ENCODE measurements around the gene SLC35A3. TPM values are rescaled to one million over a fixed set of nuclear protein-coding genes. Genes with fewer than 3 reads are reported as not detected.

Gene SLC35A3
- total and polyA plus RNA-seq, 2 donors: 25.9 to 28.2 TPM

DNA sequence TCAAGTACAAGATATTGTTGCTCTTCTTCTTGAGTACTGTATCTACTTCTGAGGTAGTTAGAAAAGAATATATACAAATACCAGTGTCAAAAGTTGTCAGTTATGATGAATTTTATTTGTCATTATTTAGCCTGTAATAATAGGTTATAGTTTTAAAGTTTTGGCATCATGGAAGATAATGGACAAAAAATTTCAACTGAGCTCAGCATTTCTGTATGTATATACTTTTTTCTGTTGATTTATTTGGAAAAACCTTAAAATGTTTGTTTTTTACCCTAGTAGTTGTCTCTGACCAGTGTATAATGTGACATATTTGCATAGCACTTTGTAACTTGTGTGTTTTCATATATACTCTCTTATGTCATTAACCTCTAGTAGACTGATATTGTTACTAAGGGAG lies 11.1 kb downstream of the SLC35A3 start:
- DNase-seq (ENCODE audit: low read depth in 6 of 9, low spot score in 9 of 9): no peak
- Histone ChIP-seq H3K4me1 (ENCODE audit: control insufficient read depth in 2 of 2, insufficient read depth in 2 of 2, low read length in 2 of 2) (no peaks in the 10 kb centered on the region), H3K4me3 (ENCODE audit: low read length in 2 of 2) (no peak overlapping the region), H3K36me3 (ENCODE audit: control insufficient read depth in 2 of 2, insufficient read depth in 2 of 2, low read length in 1 of 2) (peaks cover 7 to 12% of the 10 kb centered on the region in 2 donors), H3K27me3 (ENCODE audit: control insufficient read depth in 2 of 2, insufficient read depth in 1 of 2, low read length in 1 of 2) (no peaks in the 10 kb centered on the region), H3K9me3 (ENCODE audit: control insufficient read depth in 2 of 2, insufficient read depth in 1 of 2, low read length in 1 of 2) (no peaks in the 10 kb centered on the region), H3K27ac (ENCODE audit: low read depth in 1 of 2, low read length in 1 of 2) (no peak overlapping the region)

DNA sequence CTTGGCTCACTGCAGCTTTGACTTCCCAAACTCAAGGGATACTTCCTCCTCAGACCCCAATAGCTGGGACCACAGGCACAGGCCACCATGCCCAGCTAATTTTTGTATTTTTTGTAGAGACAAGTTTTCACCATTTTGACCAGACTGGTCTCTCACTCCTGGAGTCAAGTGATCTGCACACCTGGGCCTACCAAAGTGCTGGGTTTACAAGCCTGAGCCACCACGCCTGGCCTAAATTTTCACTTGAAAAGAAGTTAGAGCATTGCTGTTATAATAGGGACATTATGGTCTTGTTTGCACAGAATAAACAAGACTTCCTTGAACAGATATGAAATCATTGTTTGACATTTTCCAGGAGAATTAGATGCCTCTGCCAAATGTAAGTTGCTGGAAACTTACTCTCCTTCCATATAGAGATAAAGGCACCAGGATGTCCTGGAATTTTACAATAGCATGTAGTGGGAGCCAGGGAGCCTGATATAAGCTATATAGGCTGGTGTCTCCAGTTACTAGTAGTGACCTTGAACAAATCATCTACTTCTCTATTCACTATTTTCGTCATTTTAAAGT lies 16.9 kb downstream of the SLC35A3 start:
- H3K27me3 ChIP-seq (ENCODE audit: control insufficient read depth in 2 of 2, insufficient read depth in 1 of 2, low read length in 1 of 2): no peaks in the 10 kb centered on the region
- no peak overlapping the region for H3K4me3 ChIP-seq (ENCODE audit: low read length in 2 of 2)
- peaks cover 13 to 14% of the 10 kb centered on the region in 2 donors for H3K36me3 ChIP-seq (ENCODE audit: control insufficient read depth in 2 of 2, insufficient read depth in 2 of 2, low read length in 1 of 2)
- no peak overlapping the region for H3K27ac ChIP-seq (ENCODE audit: low read depth in 1 of 2, low read length in 1 of 2)
- peaks cover 0 to 3% of the 10 kb centered on the region in 2 donors for H3K4me1 ChIP-seq (ENCODE audit: control insufficient read depth in 2 of 2, insufficient read depth in 2 of 2, low read length in 2 of 2)
- 95% methylated on average over 2 of the region's 2 CpGs for WGBS
- DNase-seq (ENCODE audit: low read depth in 6 of 9, low spot score in 9 of 9): no peak
- peaks cover 8 to 10% of the 10 kb centered on the region in 2 donors for H3K9me3 ChIP-seq (ENCODE audit: control insufficient read depth in 2 of 2, insufficient read depth in 1 of 2, low read length in 1 of 2)

DNA sequence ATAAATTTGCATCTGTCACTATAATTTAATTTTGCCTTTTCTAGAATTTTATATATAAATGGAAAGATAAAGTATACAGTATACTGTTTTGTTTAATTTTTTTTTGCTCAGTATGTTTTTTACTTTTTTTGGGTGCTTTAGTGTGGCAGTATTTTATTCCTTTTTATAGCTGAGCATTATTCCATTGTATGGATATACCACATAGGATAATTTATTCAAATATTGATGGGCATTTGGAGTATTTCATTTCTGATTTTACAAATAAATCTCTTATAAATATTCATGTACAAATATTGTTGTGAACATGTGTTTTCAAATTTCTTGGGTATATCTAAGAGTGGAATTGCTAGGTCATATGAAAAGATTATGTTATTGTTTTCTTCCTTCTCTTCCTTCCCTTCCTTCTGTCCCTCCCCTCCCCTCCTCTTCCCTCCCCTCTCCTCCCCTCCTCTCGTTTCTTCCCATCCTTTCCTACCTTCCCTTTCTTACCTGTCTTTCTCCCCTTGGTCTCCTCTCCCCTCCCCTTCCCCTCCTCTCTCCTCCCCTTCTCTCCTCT lies 18.5 kb downstream of the SLC35A3 start:
- peaks cover 16 to 19% of the 10 kb centered on the region in 2 donors for H3K36me3 ChIP-seq (ENCODE audit: control insufficient read depth in 2 of 2, insufficient read depth in 2 of 2, low read length in 1 of 2)
- WGBS: 92% methylated on average over 1 of the region's 1 CpG
- DNase-seq (ENCODE audit: low read depth in 6 of 9, low spot score in 9 of 9): no peak
- H3K4me3 ChIP-seq (ENCODE audit: low read length in 2 of 2): no peak overlapping the region
- no peak overlapping the region for H3K27ac ChIP-seq (ENCODE audit: low read depth in 1 of 2, low read length in 1 of 2)
- H3K9me3 ChIP-seq (ENCODE audit: control insufficient read depth in 2 of 2, insufficient read depth in 1 of 2, low read length in 1 of 2): peaks cover 8 to 12% of the 10 kb centered on the region in 2 donors
- H3K27me3 ChIP-seq (ENCODE audit: control insufficient read depth in 2 of 2, insufficient read depth in 1 of 2, low read length in 1 of 2): no peaks in the 10 kb centered on the region
- peaks cover 0 to 5% of the 10 kb centered on the region in 2 donors for H3K4me1 ChIP-seq (ENCODE audit: control insufficient read depth in 2 of 2, insufficient read depth in 2 of 2, low read length in 2 of 2)

DNA sequence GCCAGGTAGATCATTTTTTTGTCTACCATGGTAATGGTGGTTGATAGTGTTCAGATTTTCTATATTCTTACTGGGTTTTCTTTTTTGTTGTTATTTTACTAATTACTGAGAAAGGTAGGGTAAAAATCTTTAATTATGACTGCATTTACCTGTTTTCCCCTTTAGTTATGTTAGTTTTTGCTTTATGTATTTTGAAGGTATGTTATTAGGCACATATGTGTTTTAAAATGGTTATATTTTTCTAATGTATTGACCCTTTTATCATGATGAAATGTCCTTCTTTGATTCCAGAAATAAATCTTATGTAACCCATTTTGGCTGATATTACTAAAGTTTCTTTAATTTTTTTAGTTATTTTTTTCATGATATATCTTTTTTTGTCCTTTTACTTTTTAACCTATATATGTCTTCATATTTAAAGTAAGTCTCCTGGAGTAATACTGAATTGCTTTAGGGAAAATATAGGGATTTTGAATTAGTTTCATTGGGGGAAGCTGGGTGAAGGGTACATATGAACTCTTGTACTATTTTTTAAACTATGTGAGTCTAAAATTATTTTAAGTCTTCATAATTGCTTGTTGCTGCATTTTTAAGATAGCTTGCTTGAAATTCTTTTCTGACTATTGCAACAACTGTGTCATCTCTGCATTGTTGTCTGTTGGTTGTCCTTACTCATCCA lies 22.4 kb downstream of the SLC35A3 start:
- peaks cover 19 to 33% of the 10 kb centered on the region in 2 donors for H3K36me3 ChIP-seq (ENCODE audit: control insufficient read depth in 2 of 2, insufficient read depth in 2 of 2, low read length in 1 of 2)
- no peaks in the 10 kb centered on the region for H3K27me3 ChIP-seq (ENCODE audit: control insufficient read depth in 2 of 2, insufficient read depth in 1 of 2, low read length in 1 of 2)
- peaks cover 8 to 12% of the 10 kb centered on the region in 2 donors for H3K9me3 ChIP-seq (ENCODE audit: control insufficient read depth in 2 of 2, insufficient read depth in 1 of 2, low read length in 1 of 2)
- DNase-seq (ENCODE audit: low read depth in 6 of 9, low spot score in 9 of 9): no peak
- H3K4me3 ChIP-seq (ENCODE audit: low read length in 2 of 2): no peak overlapping the region
- H3K27ac ChIP-seq (ENCODE audit: low read depth in 1 of 2, low read length in 1 of 2): no peak overlapping the region
- peaks cover 0 to 2% of the 10 kb centered on the region in 2 donors for H3K4me1 ChIP-seq (ENCODE audit: control insufficient read depth in 2 of 2, insufficient read depth in 2 of 2, low read length in 2 of 2)

DNA sequence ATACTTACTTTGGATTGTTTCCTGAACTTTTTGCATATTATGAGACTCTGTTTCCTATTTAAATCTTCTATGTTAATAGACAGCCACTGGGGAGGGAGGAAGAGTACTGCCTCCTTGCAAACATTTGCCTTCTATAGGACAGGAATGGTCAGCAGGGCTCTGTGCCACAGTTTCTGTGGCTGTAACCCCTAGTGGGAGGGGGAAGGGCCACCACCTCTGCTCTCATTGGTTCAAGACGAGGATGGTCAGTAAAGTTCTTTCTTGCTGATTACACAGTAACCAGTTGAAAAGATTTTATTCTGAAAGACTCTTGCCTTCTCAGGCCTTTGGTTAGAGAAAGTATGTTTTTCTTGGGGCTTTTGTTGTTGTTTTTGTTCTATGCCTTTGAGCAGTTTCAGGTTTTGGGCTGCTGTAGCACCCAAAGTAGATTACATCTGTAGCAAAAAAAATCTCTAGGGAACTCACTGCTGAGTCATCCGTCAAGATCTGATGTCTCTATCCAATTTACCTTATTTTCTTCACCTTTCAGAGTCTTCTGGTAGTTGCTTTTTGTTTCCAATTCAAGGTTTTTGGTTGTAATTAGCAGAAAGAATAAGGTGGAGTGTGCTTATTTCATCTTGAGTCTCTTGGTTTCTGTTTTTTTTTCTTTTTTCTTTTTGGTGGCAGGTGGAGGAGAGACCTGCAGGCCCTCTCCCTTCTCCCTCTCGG lies 23.1 kb downstream of the SLC35A3 start:
- peaks cover 20 to 33% of the 10 kb centered on the region in 2 donors for H3K36me3 ChIP-seq (ENCODE audit: control insufficient read depth in 2 of 2, insufficient read depth in 2 of 2, low read length in 1 of 2)
- no peaks in the 10 kb centered on the region for H3K27me3 ChIP-seq (ENCODE audit: control insufficient read depth in 2 of 2, insufficient read depth in 1 of 2, low read length in 1 of 2)
- no peak for DNase-seq (ENCODE audit: low read depth in 6 of 9, low spot score in 9 of 9)
- peaks cover 8 to 12% of the 10 kb centered on the region in 2 donors for H3K9me3 ChIP-seq (ENCODE audit: control insufficient read depth in 2 of 2, insufficient read depth in 1 of 2, low read length in 1 of 2)
- H3K4me3 ChIP-seq (ENCODE audit: low read length in 2 of 2): no peak overlapping the region
- 96% methylated on average over 3 of the region's 3 CpGs for WGBS
- H3K4me1 ChIP-seq (ENCODE audit: control insufficient read depth in 2 of 2, insufficient read depth in 2 of 2, low read length in 2 of 2): peaks cover 0 to 2% of the 10 kb centered on the region in 2 donors
- H3K27ac ChIP-seq (ENCODE audit: low read depth in 1 of 2, low read length in 1 of 2): no peak overlapping the region

DNA sequence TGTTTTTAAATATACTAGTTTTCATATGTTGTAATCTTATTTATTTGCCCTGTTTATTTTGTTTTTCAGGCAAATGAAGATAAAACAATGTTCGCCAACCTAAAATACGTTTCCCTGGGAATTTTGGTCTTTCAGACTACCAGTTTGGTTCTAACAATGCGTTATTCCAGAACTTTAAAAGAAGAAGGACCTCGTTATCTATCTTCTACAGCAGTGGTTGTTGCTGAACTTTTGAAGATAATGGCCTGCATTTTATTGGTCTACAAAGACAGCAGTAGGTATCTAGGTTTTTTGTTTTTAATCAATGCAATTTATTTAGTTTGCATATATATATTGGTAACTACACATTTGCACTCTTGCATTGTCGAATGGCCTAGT lies 23.7 kb downstream of the SLC35A3 start:
- no peaks in the 10 kb centered on the region for H3K27me3 ChIP-seq (ENCODE audit: control insufficient read depth in 2 of 2, insufficient read depth in 1 of 2, low read length in 1 of 2)
- H3K4me1 ChIP-seq (ENCODE audit: control insufficient read depth in 2 of 2, insufficient read depth in 2 of 2, low read length in 2 of 2): peaks cover 0 to 2% of the 10 kb centered on the region in 2 donors
- H3K4me3 ChIP-seq (ENCODE audit: low read length in 2 of 2): no peak overlapping the region
- no peak for DNase-seq (ENCODE audit: low read depth in 6 of 9, low spot score in 9 of 9)
- 99% methylated on average over 5 of the region's 5 CpGs for WGBS
- H3K36me3 ChIP-seq (ENCODE audit: control insufficient read depth in 2 of 2, insufficient read depth in 2 of 2, low read length in 1 of 2): peaks cover 25 to 35% of the 10 kb centered on the region in 2 donors
- H3K27ac ChIP-seq (ENCODE audit: low read depth in 1 of 2, low read length in 1 of 2): no peak overlapping the region
- peaks cover 8 to 12% of the 10 kb centered on the region in 2 donors for H3K9me3 ChIP-seq (ENCODE audit: control insufficient read depth in 2 of 2, insufficient read depth in 1 of 2, low read length in 1 of 2)

DNA sequence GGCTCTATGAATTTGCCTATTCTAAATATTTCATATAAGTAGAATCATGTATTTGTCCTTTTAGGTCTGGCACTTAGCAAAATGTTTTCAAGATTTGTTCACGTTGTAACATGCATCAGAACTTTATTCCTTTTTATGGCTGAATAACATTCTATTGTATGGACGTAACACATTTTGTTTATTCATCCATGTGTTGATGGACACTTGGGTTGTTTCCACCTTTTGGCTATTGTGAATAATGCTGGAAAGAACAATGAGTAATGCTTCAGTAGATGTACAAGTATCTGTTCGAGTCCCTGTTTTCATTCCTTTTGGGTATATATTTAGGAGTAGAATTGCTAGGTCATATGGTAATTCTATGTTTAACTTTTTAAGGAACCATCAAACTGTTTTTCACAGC lies 24.7 kb downstream of the SLC35A3 start:
- Histone ChIP-seq H3K27me3 (ENCODE audit: control insufficient read depth in 2 of 2, insufficient read depth in 1 of 2, low read length in 1 of 2) (no peaks in the 10 kb centered on the region), H3K9me3 (ENCODE audit: control insufficient read depth in 2 of 2, insufficient read depth in 1 of 2, low read length in 1 of 2) (peaks cover 8 to 12% of the 10 kb centered on the region in 2 donors), H3K36me3 (ENCODE audit: control insufficient read depth in 2 of 2, insufficient read depth in 2 of 2, low read length in 1 of 2) (peaks cover 25 to 36% of the 10 kb centered on the region in 2 donors), H3K27ac (ENCODE audit: low read depth in 1 of 2, low read length in 1 of 2) (no peak overlapping the region), H3K4me1 (ENCODE audit: control insufficient read depth in 2 of 2, insufficient read depth in 2 of 2, low read length in 2 of 2) (peaks cover 0 to 2% of the 10 kb centered on the region in 2 donors), H3K4me3 (ENCODE audit: low read length in 2 of 2) (no peak overlapping the region)
- 95% methylated on average over 3 of the region's 3 CpGs for WGBS
- DNase-seq (ENCODE audit: low read depth in 6 of 9, low spot score in 9 of 9): no peak

DNA sequence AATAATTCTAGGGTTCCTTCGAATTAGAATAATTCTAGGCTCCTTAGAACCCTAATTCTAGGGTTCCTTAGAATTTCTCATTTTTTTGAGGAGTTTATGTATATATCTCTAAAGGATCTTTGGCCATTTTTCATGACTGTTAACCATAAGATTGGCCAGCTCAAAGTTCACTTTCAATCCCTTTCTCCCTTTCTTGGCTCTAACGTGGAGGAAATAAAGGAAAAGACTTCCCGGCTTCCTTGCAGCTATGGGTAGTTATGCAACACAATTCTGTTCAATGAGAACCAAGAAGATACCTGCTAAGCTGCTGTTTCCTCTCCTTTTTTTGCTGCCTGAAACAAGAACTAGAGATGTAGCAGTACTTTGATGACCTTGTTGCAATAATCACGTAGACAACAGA lies 27.2 kb downstream of the SLC35A3 start:
- Histone ChIP-seq H3K9me3 (ENCODE audit: control insufficient read depth in 2 of 2, insufficient read depth in 1 of 2, low read length in 1 of 2) (no peaks in the 10 kb centered on the region), H3K36me3 (ENCODE audit: control insufficient read depth in 2 of 2, insufficient read depth in 2 of 2, low read length in 1 of 2) (peaks cover 9 to 28% of the 10 kb centered on the region in 2 donors), H3K27ac (ENCODE audit: low read depth in 1 of 2, low read length in 1 of 2) (no peak overlapping the region), H3K4me3 (ENCODE audit: low read length in 2 of 2) (no peak overlapping the region), H3K4me1 (ENCODE audit: control insufficient read depth in 2 of 2, insufficient read depth in 2 of 2, low read length in 2 of 2) (peaks cover 0 to 2% of the 10 kb centered on the region in 2 donors), H3K27me3 (ENCODE audit: control insufficient read depth in 2 of 2, insufficient read depth in 1 of 2, low read length in 1 of 2) (no peaks in the 10 kb centered on the region)
- WGBS: 98% methylated on average over 4 of the region's 4 CpGs
- DNase-seq (ENCODE audit: low read depth in 6 of 9, low spot score in 9 of 9): no peak

DNA sequence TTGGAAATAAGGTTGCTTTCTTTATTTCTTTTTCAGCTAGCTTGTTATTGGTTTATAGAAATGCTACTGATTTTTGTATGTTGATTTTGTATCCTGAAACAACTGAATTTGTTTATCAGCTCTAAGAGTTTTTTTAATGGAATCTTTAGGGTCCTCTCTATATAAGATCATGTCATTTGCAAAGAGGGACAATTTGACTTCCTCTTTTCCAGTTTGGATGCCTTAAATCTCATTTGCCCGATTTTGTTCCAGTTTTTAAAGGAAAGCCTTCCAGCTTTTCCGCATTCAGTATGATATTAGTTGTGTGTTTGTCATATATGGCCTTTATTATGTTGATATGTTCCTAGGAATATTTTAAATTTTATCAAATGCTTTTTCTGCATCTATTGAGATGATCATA lies 31.7 kb downstream of the SLC35A3 start:
- no peak for DNase-seq (ENCODE audit: low read depth in 6 of 9, low spot score in 9 of 9)
- Histone ChIP-seq H3K4me3 (ENCODE audit: low read length in 2 of 2) (no peak overlapping the region), H3K4me1 (ENCODE audit: control insufficient read depth in 2 of 2, insufficient read depth in 2 of 2, low read length in 2 of 2) (no peaks in the 10 kb centered on the region), H3K9me3 (ENCODE audit: control insufficient read depth in 2 of 2, insufficient read depth in 1 of 2, low read length in 1 of 2) (peaks cover 3 to 8% of the 10 kb centered on the region in 2 donors), H3K27me3 (ENCODE audit: control insufficient read depth in 2 of 2, insufficient read depth in 1 of 2, low read length in 1 of 2) (no peaks in the 10 kb centered on the region), H3K27ac (ENCODE audit: low read depth in 1 of 2, low read length in 1 of 2) (no peak overlapping the region), H3K36me3 (ENCODE audit: control insufficient read depth in 2 of 2, insufficient read depth in 2 of 2, low read length in 1 of 2) (peaks cover 17 to 24% of the 10 kb centered on the region in 2 donors)
- 96% methylated on average over 2 of the region's 2 CpGs for WGBS

Measured in thymus (tissue), 11 donors.